Measurements from ENCODE around the gene C14orf119.
A peak's percentile ranks its signal among the peaks of the same experiment; 100 is the strongest.

The C14orf119 gene

GRCh38 chr14:23058654-23059504, 36.4 kb upstream of the C14orf119 start:
- in situ Hi-C loops (cut with HindIII; ENCODE audit: low pct_ligation_motif_present, low pct_unique_long_range_greater_than_20kb, low sequenced_read_pairs), result no loop called here
- no peak for DNase-seq

DNA sequence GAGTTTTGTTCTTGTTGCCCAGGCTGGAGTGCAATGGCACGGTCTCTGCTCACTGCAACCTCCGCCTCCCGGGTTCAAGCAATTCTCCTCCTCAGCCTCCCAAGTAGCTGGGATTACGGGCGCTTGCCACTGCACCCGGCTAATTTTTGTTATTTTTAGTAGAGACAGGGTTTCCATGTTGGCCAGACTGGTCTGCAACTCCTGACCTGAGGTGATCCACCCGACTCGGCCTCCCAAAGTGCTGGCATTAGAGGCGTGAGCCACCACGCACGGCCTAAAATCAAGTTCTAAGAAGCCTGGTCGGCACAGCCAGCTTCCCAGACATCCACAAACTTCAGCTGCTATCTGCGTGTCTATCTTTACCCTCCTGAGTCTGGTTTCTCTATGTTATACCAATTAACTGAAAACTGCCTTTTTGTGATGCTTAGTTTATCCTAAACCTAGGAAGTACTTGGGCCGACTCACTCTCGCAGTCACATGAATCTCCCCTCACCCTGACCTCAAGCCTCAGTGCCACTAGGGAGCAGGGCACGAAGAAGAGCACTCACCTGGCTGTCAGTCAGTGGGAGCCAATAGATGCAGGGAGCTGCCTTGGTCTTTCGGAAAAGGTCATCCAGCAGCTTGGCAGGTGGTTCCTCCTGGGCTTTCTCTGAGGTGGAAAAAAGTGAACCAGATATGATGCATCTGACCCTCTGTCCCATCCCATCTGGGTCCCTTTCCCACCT, 34.6 kb upstream of the C14orf119 start:
- DNase-seq, result no peak
- in situ Hi-C loops (cut with HindIII; ENCODE audit: low pct_ligation_motif_present, low pct_unique_long_range_greater_than_20kb, low sequenced_read_pairs), result no loop called here

DNA sequence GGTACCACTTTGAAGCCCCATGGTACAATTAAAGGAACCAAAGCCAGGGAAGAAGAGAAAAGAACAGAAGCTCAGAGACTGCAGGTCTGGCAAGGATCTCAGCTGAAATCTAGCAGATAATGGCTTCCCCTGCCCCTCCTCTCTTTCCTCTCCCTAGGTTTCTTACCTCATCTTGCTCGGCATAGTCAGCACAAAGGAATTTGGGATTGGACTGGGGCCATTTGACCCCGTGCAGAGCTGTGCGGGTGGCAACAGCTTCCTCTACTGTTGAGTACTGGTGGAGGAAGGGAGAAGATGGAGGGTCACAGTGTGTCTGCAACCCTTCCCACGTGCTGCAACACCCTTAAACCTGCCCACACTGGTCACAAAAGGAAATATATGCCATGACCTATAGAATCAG, 33.3 kb upstream of the C14orf119 start:
- in situ Hi-C loops (cut with HindIII; ENCODE audit: low pct_ligation_motif_present, low pct_unique_long_range_greater_than_20kb, low sequenced_read_pairs), result no loop called here
- peak; percentile 95 for DNase-seq

GRCh38 chr14:23063601-23064000, 31.7 kb upstream of the C14orf119 start:
- DNase-seq, result no peak
- in situ Hi-C loops (cut with HindIII; ENCODE audit: low pct_ligation_motif_present, low pct_unique_long_range_greater_than_20kb, low sequenced_read_pairs), result no loop called here

- no peak for DNase-seq
- in situ Hi-C loops (cut with HindIII; ENCODE audit: low pct_ligation_motif_present, low pct_unique_long_range_greater_than_20kb, low sequenced_read_pairs), result no loop called here
Measured at GRCh38 chr14:23066368-23066767, 28.9 kb upstream of the C14orf119 start.

DNA sequence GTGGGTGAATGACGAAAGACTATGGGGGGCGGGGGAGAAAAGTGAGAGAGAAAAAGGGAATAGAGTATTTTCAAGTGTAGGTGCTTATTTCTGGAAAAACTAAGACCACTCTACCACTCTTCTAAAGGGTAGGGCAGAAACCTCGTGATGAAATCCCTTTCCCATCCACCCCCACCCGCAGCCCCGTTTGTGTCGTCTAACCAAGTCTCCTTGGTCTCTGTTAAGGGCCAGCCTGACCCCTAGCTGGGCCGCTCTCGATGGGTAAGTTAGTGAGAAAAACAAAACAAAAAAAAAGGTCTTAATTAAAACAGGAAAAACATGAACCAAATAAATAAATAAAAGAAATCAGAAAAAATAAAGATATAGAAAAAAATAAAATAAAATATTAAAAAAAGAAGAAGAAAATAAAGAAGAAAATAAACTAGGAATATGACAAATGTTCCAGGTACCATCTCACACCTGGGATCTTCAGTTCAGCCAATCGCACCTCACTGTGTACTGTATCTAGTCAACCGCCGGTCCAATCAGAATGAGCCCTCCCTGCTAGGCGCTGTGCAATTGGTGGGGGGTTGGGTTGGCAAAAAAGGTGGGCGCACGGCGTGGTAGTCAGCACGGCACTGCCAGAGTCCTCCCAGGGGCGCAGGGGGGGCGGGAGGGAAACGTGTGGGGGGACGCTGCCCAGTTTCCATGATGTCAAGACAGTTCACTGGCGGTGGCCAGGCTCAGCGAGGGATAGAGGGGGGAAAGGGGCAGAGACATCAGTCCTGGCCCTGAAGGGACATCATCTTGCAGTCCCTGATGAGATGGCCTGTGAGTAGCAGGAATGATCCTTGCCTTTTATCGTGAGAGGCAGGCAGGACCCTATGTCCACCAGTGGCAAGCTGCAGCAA, 28.2 kb upstream of the C14orf119 start:
- in situ Hi-C loops (cut with HindIII; ENCODE audit: low pct_ligation_motif_present, low pct_unique_long_range_greater_than_20kb, low sequenced_read_pairs), result no loop called here
- DNase-seq, result no peak

GRCh38 chr14:23067847-23068788, 27.2 kb upstream of the C14orf119 start:
- in situ Hi-C loops (cut with HindIII; ENCODE audit: low pct_ligation_motif_present, low pct_unique_long_range_greater_than_20kb, low sequenced_read_pairs), result no loop called here
- no peak for DNase-seq

DNA sequence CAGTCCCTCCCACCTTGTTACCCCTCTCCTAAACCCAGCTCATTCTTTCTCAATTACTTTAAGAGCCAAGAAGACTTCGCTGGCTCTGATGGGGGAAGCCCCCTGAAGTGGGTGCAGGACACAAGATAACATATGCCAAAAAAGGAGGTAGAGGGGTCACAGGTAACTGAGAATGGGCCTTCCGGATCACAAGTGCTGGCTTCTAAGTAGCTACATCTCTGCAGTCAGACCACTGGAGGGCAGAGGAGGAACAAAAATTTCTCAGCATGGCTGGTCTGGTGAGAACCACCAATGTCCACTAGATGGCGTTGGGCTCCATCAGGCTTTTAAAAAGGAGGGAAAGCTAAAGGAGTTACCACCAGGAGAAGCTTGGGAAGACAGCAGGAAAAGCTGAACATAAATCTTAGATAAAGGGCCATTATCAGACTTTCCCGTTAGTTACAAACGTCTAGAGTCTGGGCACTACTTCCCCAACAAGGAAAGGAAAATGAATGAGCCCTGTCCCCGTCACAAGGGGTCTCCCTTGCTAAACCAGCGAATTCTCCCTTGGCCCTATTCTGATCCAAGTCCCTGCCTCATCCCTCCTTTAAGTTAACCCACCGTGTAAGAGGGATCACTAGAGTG, 26.4 kb upstream of the C14orf119 start:
- in situ Hi-C loops (cut with HindIII; ENCODE audit: low pct_ligation_motif_present, low pct_unique_long_range_greater_than_20kb, low sequenced_read_pairs), result no loop called here
- peak; percentile 90 for DNase-seq

DNA sequence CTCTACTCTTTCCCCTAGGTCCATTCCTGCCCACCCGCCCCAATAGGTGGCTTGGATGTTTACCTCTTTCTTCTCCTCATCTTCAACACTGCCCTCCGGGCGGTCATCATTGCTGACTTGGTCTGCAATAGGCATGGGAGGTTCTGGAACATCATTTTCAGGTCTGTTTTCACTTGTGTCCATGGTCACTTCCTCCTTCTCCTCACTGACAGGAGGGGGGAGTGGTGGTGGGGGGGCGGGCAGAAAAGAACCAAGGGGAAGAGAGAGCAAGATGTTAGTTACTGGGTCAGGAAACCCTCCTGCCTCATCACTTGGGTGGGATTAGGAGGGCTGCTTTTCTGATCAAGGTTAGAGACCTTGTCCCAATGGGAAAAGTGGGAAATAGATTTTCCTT, 25.9 kb upstream of the C14orf119 start:
- in situ Hi-C loops (cut with HindIII; ENCODE audit: low pct_ligation_motif_present, low pct_unique_long_range_greater_than_20kb, low sequenced_read_pairs), result no loop called here
- DNase-seq, result no peak

GRCh38 chr14:23070262-23071129, 24.8 kb upstream of the C14orf119 start:
- in situ Hi-C loops (cut with HindIII; ENCODE audit: low pct_ligation_motif_present, low pct_unique_long_range_greater_than_20kb, low sequenced_read_pairs), result no loop called here
- DNase-seq, result no peak

DNA sequence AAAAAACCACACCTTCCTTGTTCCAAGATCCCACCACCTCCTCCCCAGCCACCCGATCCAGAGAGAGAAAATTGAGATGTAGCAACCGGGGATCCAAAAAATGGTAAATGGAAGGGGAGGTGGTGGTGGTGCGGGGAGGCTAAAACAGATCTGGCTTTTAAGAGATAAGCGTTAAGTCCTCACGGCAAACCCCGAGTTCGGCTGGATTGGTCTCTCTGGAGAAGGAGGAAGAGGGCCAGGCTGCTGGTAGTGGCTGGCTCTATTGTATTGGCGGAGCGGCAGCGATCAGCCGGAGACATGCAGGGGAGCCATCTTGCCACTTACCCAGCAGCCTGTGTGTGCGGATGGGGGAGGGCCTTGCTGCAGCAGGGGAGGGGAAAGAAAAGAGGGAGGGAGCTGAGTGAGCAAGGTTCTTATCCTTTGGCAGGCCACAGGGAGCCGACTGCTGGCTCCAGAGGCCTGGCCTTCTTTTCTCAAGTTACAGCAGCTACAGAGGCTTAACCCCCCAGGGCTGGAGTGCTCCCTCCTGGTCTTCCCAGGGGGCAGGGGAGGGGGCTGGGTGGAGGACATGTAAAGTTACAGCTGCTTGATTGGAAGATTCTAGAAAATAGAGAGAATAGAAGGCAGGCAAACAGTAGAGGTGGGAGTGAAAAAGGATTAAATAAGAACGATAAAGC, 23.9 kb upstream of the C14orf119 start:
- DNase-seq, result peak; percentile 85
- in situ Hi-C loops (cut with HindIII; ENCODE audit: low pct_ligation_motif_present, low pct_unique_long_range_greater_than_20kb, low sequenced_read_pairs), result no loop called here

GRCh38 chr14:23071921-23072539, 23.3 kb upstream of the C14orf119 start:
- in situ Hi-C loops (cut with HindIII; ENCODE audit: low pct_ligation_motif_present, low pct_unique_long_range_greater_than_20kb, low sequenced_read_pairs), result no loop called here
- DNase-seq, result peak; percentile 10

DNA sequence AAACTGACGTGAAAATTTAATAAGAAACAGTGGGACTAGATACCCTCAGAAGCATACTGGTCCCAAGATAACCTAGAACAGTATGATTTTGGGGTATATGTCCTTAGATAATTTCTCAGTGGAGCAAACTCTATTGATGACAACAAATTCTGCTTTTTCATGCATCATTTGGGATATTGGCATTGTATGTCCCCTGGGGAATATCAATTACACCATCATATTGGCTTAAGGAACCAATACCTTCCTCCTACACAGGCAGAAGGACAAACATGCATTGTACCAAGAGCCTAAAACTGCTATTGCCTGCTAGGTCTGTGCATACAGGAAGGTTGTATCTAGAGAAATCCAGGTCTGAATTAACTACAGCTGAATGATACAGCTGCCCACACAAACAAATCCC, 20.4 kb upstream of the C14orf119 start:
- DNase-seq, result no peak
- in situ Hi-C loops (cut with HindIII; ENCODE audit: low pct_ligation_motif_present, low pct_unique_long_range_greater_than_20kb, low sequenced_read_pairs), result no loop called here

DNA sequence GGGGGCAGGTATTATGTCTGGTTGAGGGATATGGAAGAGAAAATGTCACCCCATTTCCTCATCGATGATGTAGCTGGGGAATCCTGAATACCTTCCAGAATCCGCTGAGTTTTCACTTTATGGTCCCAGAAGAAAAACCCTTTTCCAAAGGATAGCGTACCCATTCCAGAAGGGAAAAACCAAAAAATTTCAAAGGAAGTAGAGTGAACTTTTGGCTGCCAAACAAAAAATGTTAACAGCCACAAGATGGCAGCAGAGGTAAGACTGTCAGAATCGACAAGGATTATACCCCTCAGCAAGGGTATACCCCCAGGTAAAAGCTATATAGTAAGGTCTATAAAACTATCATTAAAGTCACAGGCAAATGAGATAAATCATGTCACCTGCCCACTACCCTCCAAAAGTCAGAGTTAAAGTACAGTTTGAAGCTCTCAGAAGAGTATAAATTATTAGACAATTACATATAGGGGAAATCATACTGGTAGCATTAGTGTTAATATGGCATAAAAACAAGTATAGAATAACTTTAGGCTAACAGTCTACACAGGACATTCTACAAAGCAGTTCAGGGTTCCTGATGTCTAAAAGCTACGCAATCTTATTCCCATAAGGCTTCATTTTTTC, 18.4 kb upstream of the C14orf119 start:
- in situ Hi-C loops (cut with HindIII; ENCODE audit: low pct_ligation_motif_present, low pct_unique_long_range_greater_than_20kb, low sequenced_read_pairs), result no loop called here

DNA sequence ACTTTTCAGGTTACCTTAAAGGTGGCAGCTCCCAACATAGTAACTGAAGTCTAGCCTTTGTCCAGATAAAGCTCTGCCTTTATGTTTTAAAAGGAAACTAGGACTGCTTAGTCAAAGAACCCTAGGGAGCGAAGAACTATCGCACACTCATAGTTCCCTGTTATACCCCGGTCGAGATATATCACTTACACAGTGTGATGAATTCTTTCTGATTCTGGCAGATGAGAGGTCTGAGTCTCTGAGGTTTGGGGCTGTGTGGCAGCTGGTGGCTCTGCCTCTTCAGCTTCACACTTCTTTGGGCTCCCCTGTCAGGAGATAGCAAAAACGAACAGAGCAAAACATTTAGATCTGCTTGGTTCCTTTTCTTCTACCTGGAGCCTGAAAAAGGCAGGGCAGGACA, 17.3 kb upstream of the C14orf119 start:
- in situ Hi-C loops (cut with HindIII; ENCODE audit: low pct_ligation_motif_present, low pct_unique_long_range_greater_than_20kb, low sequenced_read_pairs), result no loop called here
- no peak for DNase-seq

More for the DNA sequence above, 18.4 kb upstream of the C14orf119 start:
- peak; percentile 45 for DNase-seq

Measured in ACHN (cell line).